ENCODE results near the gene MTHFD1L.

The MTHFD1L gene

GRCh38 chr6:151015101-151015700 lies 149.7 kb downstream of the MTHFD1L start:
- no peak for DNase-seq (ENCODE audit: low spot score)

GRCh38 chr6:151016107-151016506 lies 150.6 kb downstream of the MTHFD1L start:
- DNase-seq (ENCODE audit: low spot score), result no peak

- no peak for DNase-seq (ENCODE audit: low spot score)
Measured at GRCh38 chr6:151018046-151018445, 152.5 kb downstream of the MTHFD1L start.

GRCh38 chr6:151018911-151019782 lies 153.6 kb downstream of the MTHFD1L start:
- DNase-seq (ENCODE audit: low spot score), result no peak

GRCh38 chr6:151021896-151022295 lies 156.4 kb downstream of the MTHFD1L start:
- DNase-seq (ENCODE audit: low spot score), result peak; percentile 37

GRCh38 chr6:151022492-151022891 lies 157.0 kb downstream of the MTHFD1L start:
- peak; percentile 29 for DNase-seq (ENCODE audit: low spot score)

GRCh38 chr6:151023342-151023741 lies 157.8 kb downstream of the MTHFD1L start:
- no peak for DNase-seq (ENCODE audit: low spot score)

- no peak for DNase-seq (ENCODE audit: low spot score)
Measured at GRCh38 chr6:151024597-151024996, 159.1 kb downstream of the MTHFD1L start.

- DNase-seq (ENCODE audit: low spot score), result no peak
Measured at GRCh38 chr6:151025076-151025475, 159.6 kb downstream of the MTHFD1L start.

GRCh38 chr6:151026041-151026663 lies 160.7 kb downstream of the MTHFD1L start:
- no peak for DNase-seq (ENCODE audit: low spot score)

GRCh38 chr6:151027295-151027747 lies 161.8 kb downstream of the MTHFD1L start:
- no peak for DNase-seq (ENCODE audit: low spot score)

- no peak for DNase-seq (ENCODE audit: low spot score)
Measured at GRCh38 chr6:151027936-151028838, 162.7 kb downstream of the MTHFD1L start.

- DNase-seq (ENCODE audit: low spot score), result no peak
Measured at GRCh38 chr6:151029970-151030369, 164.5 kb downstream of the MTHFD1L start.

GRCh38 chr6:151032034-151032433 lies 166.5 kb downstream of the MTHFD1L start:
- no peak for DNase-seq (ENCODE audit: low spot score)

- DNase-seq (ENCODE audit: low spot score), result no peak
Measured at GRCh38 chr6:151034825-151035781, 169.6 kb downstream of the MTHFD1L start.

GRCh38 chr6:151036211-151036721 lies 170.8 kb downstream of the MTHFD1L start:
- DNase-seq (ENCODE audit: low spot score), result peak; percentile 49

GRCh38 chr6:151036869-151037680 lies 171.6 kb downstream of the MTHFD1L start:
- DNase-seq (ENCODE audit: low spot score), result no peak

- DNase-seq (ENCODE audit: low spot score), result no peak
Measured at GRCh38 chr6:151038616-151039015, 173.1 kb downstream of the MTHFD1L start.

- peak; percentile 75 for DNase-seq (ENCODE audit: low spot score)
Measured at GRCh38 chr6:151040888-151041521, 175.5 kb downstream of the MTHFD1L start.

All from hepatic stellate cell (primary cell).